GM19372 (cell line): ENCODE data around the gene KRTAP12-1.
"Not testable (repeated sequence)": the region's sequence is repeated elsewhere in the genome, so short reads cannot be mapped to it uniquely, and the experiment has no call there.

Source experiments
- ATAC-seq: cut with Tn5 transposase; IDR thresholded peaks from one replicate; pipeline ENCODE4 v1.9.1; 2021; ENCODE audit warnings: mild to moderate bottlenecking, low read depth, moderate library complexity; ENCODE audit not compliant: unreplicated experiment

Gene KRTAP12-1

GRCh38 chr21:44699502-44700001, 17.6 kb upstream of the KRTAP12-1 start:
- ATAC-seq: no peak

- ATAC-seq: no peak
These were observed 16.1 kb upstream of the KRTAP12-1 start for GRCh38 chr21:44697811-44698734.

DNA sequence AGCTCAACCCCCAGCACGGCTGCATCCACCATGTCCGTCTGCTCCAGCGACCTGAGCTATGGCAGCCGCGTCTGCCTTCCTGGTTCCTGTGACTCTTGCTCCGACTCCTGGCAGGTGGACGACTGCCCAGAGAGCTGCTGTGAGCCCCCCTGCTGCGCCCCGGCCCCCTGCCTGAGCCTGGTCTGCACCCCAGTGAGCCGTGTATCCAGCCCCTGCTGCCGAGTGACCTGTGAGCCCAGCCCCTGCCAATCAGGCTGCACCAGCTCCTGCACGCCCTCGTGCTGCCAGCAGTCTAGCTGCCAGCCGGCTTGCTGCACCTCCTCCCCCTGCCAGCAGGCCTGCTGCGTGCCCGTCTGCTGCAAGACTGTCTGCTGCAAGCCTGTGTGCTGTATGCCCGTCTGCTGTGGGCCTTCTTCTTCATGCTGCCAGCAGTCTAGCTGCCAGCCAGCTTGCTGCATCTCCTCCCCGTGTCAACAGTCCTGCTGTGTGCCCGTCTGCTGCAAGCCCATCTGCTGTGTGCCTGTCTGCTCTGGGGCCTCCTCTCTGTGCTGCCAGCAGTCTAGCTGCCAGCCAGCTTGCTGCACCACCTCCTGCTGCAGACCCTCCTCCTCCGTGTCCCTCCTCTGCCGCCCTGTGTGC, 15.3 kb upstream of the KRTAP12-1 start, which contains the start of gene KRTAP10-12:
KRTAP10-12 (plus strand) TSS at position 1 of the 639 bp plus-strand sequence; CDS start at position 31, 30 bp downstream.
- not testable (repeated sequence) for ATAC-seq

- ATAC-seq: no peak
These were observed 14.6 kb upstream of the KRTAP12-1 start for GRCh38 chr21:44696572-44696971.

DNA sequence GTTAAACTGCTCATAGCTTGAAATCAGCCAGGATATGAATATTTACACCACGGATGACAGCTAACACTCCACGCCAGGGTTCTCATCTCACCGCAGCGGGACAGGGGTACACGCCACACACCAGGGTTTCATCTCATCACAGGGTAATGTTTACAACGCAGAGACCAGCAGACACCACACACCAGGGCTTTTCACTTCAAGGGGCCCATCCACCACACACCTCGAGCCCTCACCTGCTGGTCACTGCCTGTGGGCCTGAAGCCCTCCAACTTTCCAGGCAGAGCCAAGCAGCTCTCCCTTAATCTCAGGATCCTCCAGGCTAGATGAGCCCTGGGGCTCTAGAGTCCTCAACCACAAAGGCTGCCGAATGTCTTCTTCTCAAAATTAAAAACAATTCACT, 13.7 kb upstream of the KRTAP12-1 start:
- no peak for ATAC-seq

DNA sequence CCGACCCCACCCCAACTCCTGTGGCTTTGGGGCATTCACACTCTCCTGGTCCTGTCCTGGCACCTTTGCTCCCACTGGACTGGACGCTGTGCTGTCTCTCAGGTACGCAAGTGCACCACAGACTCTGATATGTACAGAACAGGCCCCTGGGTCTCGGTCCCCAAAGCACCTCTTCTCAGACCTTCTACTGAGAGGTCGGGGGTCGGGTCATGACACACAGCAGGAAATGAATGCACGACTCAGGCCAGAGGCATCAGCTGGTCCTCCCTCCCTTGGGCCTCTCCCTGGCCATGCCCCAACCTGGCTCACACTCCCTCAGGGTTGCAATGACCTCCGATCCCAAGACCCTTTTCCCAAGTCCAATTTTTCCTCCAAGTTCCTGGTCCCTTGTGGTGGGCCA, 13.2 kb upstream of the KRTAP12-1 start:
- ATAC-seq: no peak

DNA sequence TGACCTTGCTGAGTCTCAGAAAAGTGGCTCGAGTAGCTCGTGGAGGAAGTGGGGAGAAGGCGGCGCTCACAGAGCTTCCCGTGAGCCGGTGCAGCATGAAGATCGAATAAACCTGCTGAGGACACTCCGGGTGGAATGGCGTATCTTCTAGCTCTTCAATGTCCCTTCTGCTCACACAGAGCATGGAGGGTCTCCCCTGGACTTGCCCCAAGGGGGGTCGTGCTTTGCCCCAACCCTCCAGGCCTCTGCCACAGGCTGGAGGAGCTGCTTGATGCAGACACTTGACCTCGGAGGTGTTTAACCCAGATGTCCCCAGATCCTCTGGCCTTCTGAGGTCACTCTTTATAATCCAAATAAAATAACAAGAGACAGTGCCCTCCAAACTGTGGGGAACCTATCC, 12.8 kb upstream of the KRTAP12-1 start:
- ATAC-seq: no peak

GRCh38 chr21:44692798-44693512, 11.0 kb upstream of the KRTAP12-1 start:
- no peak for ATAC-seq

GRCh38 chr21:44691686-44692085, 9.7 kb upstream of the KRTAP12-1 start:
- no peak for ATAC-seq

- ATAC-seq: not testable (repeated sequence)
These were observed 7.8 kb upstream of the KRTAP12-1 start for GRCh38 chr21:44689740-44690139.

GRCh38 chr21:44687671-44688070, 5.7 kb upstream of the KRTAP12-1 start:
- ATAC-seq: no peak

- ATAC-seq: no peak
These were observed 5.0 kb upstream of the KRTAP12-1 start for GRCh38 chr21:44686843-44687561.

DNA sequence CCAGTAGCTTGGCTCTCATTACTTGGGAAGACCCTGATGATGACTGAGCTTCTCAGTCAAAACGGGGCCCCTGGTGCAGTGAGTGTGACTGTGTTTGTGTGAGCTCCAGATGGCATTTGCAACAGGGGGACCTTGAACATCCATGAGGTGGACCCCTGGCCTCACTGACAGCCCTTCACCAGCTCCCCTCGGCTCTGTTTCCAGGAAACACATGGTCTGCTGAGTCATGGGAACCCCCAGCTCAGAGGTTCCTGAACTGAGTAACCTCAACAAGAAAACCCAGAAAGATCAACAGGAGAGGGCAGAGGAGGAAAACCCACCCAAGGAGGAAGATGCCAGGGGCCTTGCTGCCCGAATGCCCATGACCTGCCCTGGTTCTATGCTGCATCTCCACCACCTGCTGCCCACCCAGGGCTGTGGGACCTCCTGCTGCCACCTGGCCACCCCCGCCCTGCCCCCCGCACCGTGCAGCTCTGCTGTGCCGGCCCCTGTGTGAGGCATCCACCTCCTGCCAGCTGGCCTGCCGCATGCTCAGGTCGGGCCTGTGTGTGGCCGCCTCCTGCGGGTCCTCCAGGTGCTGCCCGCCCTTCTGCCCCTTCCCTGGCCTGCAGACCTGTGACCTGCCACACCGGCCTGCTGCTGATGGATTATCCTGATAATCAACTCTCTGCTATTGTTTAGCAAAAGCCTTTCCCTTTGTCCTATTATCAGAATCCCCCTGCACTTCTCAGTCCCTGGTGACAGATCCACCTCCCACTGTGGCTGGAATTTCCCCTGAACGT, 4.2 kb upstream of the KRTAP12-1 start:
- ATAC-seq: no peak

- not testable (repeated sequence) for ATAC-seq
These were observed 3.1 kb upstream of the KRTAP12-1 start for GRCh38 chr21:44685050-44685449.

DNA sequence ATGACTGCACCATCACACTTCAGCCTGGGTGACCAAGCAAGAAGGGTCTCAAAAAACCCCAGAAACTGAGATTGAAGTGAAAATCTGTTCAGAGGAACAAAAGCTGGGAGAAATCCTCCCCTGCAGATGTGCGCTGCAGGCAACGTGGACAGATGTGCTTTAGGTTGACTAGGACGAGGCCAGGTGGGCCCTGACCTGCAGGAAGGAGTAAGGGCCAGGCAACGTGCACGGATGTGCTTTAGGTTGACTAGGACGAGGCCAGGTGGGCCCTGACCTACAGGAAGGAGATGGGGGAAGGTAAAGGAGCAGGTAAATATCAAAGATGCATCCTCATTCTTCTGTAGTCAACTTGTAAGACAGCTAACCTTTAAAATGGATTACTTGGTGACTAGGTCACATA, 2.5 kb upstream of the KRTAP12-1 start:
- ATAC-seq: no peak

- ATAC-seq: no peak
These were observed 2.1 kb upstream of the KRTAP12-1 start for GRCh38 chr21:44684077-44684476.

GRCh38 chr21:44682580-44683151, 703 bp upstream of the KRTAP12-1 start:
- ATAC-seq: no peak

DNA sequence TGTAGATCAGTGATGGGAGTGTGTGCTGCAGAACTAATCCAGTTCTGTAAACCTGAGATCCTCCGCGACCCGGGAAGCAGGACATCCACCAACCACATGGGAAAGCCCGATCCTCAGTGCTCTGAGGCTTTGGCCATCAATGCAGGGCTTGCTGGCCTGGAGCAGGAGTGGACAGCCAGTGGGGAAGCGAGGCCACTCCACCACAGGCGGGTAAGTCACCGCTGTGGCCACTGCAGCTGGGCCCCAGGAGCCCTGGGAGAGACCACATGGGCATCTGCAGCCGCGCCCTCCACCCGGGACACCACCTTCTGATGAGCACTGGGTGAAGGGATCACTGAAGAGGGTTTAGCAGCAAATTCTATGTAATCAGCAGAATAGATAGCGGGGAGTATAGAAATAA, 811 bp downstream of the KRTAP12-1 start:
- no peak for ATAC-seq

GRCh38 chr21:44677881-44678280, 4.1 kb downstream of the KRTAP12-1 start:
- no peak for ATAC-seq
